GM21786 (cell line): ENCODE data around the gene SORCS2.
"Not testable (repeated sequence)": the region's sequence is repeated elsewhere in the genome, so short reads cannot be mapped to it uniquely, and the experiment has no call there.

ENCODE experiments used
- ATAC-seq: cut with Tn5 transposase; IDR thresholded peaks from one replicate; pipeline ENCODE4 v1.9.1; 2021; ENCODE audit not compliant: unreplicated experiment

The SORCS2 gene

DNA sequence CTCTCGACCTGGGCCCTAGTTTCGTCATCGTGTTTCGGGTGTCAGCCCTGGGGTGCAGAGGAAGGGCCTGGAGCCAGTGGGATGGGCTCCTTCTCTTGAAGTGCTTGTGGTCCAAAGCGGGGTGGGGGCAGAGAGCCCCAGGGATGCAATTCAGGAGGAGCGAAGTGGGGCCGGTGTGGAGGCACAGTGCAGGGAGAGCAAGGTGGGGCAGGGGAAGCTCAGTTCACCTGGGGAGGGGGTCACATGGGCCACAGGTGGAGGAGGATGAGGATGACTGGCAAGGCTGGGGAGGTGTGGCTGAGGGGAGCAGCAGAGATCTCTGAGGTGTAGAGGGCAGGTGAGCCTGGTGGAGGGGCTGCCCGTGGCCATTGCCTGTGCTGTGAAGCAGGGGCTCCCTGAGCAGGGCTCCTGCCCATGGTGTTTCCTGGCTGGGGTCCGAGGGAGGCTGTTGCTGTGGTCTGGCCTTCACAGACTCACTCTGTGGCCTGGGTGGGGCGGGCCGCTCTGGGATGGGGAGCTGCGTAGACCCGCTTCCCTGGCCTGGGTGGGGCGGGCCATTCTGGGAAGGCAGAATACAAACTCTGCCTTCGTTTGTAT lies 6.9 kb downstream of the SORCS2 start:
- no peak for ATAC-seq

DNA sequence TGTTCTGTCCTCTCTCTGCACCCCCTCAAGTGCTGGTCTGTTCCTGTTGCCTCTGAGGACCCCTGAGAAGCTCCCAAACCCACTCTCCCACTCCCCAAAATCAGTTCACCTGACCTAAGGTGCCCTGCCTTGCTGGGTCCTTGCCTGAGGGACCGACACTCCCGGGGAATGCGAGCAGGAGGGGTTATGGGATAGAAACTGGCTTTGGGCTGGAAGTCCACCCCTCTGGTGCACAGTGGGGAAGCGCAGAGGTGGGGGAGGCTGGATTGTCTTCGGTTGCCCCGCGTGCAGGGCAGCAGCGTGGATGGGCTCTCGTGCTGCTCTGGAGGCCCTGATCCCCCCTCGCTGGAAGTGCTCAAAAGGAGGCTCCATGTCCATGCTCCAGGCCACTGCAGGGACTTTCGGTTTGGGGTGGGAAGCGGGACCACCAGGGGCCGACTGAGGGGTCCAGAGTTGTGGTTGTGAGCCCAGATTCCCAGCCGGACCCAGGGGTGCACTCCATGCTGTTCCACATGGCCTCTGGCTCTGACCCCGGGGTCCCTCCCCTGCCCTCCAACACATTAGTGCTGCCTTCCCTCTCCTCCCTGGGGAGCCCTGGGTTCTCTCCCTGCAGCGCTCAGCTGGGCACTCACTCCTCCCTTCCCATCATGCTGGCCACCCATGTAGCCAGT lies 7.6 kb downstream of the SORCS2 start:
- ATAC-seq = no peak

DNA sequence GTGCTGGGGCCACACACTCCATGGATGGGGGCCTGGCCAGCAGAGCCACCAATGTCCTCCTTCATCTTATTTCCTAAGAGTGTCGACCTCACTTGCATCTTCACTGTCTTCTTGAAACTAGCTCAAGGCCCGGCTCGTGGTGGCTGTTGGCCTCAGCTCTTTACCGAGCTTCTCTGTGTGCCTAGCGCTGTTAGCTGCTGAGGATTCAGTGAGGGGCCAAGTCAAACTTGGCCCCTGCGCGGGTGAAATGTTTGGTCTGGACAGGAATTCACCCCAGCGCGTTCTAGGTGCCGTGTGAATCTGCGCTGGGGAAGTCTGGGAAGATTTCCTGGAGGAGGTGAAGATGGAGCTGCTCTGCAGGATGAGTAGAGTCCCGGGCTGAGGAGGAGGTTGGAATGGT lies 8.5 kb downstream of the SORCS2 start:
- no peak for ATAC-seq

DNA sequence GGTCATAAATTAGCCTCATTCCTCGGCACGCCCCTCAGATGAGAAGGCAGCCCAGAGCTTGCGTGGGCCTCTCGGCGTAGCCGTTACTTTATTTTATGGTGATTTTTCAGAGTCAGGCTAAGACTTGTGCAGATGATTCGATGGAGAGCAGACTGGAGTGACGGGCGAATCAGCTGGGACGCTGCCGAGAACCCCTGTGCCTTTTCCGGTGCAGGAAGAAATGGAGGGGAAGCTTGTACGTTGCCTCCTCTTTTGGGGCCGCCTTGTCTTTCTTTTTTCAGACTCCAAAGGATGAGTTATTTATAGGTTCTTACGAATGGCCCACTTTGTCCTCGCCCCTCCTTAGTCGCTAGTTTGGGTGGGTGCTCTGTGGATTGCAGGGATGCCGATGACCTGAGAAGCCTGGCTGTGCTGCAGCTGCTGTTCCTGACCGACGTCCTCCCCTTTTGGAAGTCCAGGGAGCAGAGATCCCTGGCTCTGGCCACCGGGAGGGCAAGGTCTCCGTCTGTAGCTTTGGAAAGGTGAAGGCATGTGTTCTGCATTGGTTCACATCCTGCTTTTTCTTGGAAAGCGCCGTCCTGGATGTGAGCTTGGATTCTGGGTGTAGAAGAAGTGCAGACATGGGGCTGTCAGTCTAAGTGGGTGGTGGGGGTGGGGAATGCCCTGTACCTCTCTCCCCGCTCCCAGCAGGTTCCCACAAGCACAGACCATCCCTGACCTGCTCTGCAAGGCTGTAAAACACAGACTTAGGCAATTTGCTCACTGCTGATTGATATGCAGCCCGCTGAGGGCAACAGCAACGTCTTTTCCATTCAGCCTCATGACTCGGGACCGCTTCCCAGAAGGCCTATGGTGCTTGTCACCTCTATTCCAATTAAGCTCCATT lies 9.3 kb downstream of the SORCS2 start:
- no peak for ATAC-seq

DNA sequence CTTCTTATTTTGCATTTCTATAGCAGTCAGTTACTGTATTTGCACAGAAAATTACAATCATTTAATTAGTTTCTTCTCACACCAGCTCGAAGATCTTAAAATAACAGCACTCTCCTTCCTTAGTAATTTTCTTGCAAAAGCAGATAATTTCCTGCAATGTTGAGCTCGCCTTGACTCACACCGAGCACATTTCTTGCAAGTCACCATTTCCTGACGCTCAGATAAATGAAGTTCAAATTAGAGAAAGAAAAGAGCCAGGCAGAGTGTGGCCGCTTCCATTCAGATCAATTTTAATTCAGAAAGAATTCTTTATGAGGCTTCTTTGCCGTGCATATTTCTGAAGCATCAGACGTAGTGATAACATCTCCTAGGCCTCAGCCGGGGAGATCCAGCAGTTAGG lies 10.1 kb downstream of the SORCS2 start:
- ATAC-seq = no peak

DNA sequence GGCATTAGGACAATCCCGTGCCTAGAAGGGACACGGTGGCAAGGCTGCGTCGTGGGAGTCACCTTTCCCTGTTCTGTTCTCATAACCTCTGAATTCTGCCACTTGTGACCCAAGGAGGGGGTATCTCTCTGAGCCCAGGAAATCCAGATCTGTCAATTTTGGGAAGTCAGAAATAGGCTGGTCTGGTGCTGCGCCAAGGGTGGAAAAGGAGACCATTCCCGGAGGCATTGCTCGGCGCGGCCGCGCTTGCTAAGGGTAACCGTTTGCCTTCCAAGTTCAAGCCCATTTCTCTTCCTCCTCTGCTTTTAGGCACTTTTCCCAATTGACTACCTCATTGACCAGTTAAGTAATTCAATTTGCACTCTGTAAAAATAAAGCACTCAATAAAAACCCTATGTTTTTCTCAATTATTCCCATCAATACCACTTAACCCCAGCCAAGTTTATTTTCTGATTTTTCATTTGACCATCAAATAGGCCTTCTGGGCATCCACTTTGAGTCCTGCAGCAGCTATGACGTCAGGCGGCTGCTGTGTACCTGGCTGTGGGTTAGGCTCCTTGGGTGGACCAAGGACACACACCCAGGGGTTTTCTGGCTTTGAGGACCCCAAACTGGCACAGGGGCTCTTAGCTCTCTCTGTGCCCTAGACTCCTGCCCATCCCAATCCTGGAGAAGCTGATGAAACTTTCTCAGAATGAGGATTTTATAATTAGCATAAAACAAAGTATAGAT lies 12.5 kb downstream of the SORCS2 start:
- ATAC-seq = no peak

DNA sequence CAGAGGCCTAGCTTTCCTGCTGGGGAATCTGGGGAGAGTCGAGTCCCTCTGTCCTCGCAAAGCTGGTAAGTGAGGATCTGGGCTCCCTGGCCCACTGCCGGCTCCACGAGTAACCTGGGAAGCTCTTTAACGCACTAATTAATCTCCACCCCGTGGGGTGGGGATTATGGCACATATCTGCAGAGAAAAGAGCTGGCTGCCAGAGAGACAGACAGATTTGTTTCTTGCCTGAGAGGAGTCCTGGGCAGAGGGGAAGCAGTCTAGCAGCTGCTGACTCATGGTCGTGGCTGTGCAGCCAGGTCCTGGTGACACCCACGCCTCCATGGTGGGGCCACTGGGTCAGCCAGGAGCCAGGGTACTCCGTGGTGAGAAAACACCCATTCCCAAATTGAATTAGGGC lies 14.0 kb downstream of the SORCS2 start:
- no peak for ATAC-seq

DNA sequence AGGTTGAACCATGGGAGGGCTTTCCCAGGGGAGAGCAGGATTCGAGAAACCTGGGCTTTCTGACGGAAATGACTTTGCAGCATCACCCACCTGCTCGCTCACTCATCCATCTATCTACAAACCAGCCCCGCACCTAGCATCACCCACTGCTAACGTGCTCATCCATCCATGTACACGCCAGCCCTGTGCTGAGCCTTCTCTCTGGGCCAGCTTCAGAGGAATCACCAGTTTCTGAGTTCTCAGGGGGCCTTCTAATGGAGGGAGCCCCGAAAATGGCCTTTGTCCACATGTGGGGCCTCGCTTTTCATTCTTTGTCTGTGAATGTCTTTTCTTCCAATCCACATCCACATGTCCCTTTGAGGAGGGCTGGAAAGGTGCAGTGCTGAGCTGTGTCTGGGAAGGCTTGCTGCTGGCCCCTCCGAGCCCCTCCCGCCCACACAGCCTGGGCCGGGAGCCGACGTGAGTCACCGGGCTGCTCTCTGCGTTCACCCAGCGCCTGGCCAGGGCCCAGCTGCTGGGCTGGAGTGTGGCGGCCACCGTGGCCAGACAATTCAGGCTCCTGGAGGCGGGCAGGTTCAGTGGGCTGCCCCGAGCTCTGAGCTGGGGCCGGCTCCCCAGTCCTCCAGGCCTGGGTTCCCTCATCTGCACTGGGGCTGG lies 14.7 kb downstream of the SORCS2 start:
- no peak for ATAC-seq

DNA sequence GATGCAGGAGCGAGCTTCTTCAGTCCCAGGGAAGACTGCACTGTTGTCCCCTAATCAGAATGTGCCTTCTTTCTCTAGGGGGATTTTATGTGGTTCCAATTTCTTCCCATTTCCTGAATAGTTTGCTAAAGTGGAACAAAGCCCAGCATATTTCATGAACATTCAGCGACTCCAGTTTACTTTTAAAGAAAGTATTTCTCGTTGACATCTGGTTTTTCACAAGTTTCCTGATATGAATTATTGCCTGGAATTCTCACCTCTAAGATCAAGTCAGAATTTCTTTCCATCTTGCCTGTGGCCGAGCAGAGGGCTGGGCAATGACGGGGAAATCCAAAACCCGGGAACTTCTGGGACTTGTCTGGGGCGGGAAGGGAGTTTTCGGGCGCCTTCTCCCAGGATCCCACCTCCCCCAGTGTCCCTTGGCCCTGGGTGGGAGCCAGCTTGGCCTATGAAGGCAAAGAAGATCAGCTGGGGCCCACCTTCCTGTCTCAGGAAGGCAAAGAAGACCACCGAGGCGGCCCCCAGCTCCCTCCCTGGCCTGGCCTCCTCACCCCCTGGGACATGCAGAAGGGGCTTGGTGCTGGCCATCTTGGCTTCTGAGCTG lies 15.4 kb downstream of the SORCS2 start:
- ATAC-seq = no peak

DNA sequence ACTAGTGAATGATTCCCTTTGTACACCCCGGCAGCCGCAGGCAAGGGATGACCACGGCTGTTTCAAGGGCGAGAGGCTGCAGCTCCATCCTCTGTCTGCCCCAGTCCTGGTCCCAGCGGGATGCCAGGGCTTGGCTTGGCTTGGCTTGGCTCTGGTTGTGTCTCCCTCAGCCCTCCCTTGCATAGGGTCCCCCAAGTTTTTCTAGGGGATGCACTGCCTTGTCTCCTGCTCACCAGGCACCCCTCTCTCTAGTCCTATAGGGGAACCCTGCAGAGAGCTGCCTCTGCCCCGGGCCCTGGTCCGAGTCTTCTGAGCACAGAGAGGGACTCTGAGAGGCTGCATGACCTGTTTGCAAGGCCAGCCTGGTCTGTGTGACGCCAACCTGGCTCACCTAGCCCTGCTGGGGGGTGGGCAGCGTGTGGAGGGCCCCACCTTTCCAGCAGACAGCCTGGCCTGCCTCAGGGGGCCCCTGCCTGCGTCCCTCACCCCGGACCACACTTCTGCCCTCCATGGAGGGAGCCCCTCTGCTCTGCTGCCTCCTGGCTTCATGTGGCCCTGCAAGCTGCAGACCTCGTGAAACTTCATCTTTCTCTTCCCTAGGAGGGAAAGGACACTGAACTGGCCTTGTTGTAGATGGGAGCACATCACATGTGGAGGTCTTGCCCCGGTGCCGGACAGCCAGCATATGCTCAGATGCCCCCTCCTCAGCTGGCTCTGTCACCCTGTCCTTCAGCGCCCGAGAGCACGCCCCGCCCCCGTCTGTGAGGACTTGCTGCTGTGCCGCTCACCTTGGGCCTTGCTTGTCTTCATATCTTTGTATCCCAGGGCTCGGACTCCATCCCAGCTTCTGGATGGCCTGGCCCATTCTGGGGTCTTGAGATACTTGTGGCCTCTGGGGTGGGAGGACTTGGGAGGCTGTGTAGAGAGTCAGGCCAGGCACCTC lies 16.4 kb downstream of the SORCS2 start:
- no peak for ATAC-seq

DNA sequence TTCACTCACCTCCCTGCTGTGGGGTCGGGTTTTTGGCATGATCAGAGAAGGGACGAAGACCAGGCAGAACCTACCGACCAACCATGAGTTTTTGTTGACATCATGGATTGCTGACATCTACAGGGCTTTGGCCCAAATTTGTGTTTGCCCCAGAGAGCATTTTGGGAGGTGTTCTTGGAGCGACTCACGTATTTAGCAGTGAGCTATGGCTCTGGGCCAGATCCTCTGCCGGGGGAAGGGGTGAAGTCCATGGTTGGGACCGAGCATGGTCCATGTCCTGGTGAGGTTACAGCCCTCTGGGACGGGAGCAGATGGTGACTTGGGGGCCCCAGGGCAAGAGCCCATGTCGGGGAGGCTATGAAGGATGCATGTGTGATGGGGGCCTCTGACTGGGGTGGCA lies 17.4 kb downstream of the SORCS2 start:
- no peak for ATAC-seq

DNA sequence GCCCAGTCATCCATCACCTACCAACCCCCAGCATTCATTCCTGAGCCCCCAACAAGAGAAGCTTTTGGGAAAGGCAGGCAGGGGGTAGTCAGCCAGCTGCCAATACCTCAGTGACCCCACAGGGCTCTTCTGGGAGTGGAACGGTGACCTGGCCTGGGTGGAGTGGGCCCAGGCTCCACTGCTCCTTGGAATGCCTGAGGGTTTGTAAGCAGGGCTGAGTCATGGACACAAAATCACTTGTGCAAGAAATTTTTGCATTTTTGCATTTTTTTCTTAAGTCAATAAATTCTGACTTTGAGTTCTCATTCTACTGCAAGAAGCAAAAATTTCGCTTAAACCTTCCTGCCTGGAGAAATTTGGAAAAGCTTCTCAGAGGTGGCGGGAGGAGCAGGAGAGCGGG lies 18.5 kb downstream of the SORCS2 start:
- ATAC-seq = no peak

DNA sequence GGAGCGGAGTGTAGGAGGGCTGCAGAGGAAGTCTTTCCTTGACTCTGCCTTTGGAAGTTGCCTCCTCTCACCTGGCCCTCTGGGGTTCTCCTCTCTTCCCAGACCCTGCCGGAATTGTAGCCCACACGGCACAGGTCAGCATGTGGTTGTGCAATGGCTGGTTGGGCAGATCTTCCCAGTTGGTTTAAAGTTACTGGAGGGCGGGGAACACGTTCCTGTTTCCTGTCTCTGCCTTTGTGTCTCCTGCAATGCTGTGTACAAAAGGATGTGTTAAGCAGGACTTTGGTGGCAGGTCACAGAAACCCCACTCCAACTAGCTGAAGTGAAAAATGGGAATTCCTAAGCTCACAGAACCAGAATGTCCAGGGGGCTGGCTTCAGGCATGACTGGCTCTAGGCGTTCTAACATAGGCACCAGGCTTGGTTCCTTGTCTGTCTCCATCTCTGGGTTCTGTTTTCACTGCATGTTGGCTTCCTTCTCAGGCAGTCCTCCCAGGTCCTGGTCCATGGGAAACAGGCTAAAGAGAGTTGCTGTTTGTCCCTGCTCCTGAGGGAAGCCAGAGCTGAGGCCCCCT lies 19.9 kb downstream of the SORCS2 start:
- ATAC-seq = no peak

DNA sequence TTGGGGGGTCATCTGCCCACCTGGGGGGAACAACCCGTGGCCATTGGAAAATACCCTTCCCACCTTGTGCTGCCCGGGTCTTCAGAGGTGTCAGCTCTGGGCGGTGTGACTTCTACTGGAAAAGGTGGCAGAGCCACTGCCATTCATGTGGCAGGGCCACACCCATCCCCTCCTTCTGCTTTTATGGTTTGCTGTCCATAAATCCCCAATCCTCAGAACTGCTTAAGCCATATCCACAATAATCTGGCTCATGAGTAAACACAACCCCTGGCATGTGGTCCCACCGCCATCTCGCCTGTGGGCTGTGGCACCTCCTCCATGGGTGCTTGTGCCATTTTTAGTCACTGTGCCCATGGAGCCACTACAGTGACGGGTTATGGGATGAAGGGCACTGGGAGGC lies 20.6 kb downstream of the SORCS2 start:
- no peak for ATAC-seq

DNA sequence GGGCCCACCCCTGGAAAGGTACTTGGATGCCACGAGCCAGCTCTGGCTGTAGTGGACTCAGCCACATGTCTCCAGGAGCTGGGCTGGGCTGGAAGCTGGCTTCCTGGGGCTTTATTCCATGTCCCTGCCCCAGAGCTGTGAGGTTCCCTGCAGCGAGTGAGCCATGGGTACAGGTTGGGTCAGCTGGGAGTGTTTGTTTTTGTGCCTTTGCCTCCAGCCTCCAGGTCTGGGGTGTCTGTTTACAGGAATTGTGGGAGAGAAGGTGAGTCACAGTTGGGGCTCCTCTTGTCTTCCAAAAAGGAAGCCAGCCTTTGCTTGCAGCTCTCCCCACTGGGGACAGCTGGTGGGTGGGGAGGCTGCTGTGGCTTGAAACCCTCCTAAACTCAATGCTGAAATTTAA lies 21.5 kb downstream of the SORCS2 start:
- ATAC-seq = no peak

DNA sequence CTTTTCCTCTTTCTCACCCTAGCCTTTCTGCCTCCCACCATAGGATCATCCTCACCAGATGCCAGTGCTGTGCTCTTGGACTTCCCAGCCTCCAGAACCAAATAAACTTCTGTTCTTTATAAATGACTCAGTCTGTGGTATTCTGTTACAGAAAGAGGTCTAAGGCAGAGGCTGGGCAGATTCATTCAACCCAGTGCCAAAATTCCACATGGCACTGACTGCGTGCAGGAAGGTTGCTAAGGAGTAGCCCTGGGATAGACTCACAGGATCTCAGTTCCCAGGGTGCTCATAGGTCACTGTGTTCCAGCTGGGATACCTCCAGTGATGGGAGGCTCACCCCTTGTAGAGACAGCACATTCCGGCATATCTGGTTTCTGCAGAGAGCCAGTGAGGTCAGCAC lies 22.0 kb downstream of the SORCS2 start:
- no peak for ATAC-seq

DNA sequence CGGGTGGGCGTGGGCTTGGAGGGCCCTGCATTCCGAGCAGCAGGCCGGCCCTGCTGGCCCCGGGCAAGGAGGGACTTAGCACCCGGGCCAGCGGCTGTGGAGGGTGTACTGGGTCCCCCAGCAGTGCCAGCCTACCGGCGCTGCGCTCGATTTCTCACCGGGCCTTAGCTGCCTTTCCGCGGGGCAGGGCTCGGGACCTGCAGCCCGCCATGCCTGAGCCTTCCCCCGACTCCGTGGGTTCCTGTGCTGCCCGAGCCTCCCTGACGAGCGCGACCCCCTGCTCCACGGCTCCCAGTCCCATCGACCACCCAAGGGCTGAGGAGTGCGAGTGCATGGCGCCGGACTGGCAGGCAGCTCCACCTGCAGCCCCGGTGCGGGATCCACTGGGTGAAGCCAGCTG lies 22.8 kb downstream of the SORCS2 start:
- not testable (repeated sequence) for ATAC-seq

DNA sequence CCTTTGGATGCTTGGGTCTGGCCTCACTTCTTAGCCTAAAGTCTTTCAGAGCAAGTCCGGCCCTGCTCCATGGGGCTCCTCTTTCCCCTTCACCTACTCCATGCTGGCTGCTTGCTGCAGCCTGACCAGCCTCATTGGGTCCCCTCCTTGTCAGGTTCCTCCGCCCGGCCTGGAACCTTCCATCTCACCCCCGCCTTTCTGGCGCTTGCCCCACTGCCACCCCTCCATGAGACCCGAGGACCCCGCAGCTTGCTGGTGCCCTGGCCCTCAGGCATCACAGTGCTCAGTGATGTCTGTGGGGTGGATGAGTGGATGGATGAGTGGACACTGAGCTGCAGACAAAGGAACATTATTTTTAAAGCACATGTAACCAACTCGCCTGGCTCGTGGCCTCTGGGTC lies 24.7 kb downstream of the SORCS2 start:
- ATAC-seq = no peak
